GM18861 (cell line): Measurements from ENCODE around the gene LGALS9B.
"Not testable (repeated sequence)": the region's sequence is repeated elsewhere in the genome, so short reads cannot be mapped to it uniquely, and the experiment has no call there.

Experiments
- ATAC-seq: cut with Tn5 transposase; IDR thresholded peaks from one replicate; pipeline ENCODE4 v1.9.1; 2021; ENCODE audit not compliant: unreplicated experiment

Gene LGALS9B

GRCh38 chr17:20417492-20418080 lies 49.8 kb downstream of the LGALS9B start:
- not testable (repeated sequence) for ATAC-seq

GRCh38 chr17:20416381-20416911 lies 50.9 kb downstream of the LGALS9B start:
- not testable (repeated sequence) for ATAC-seq

- not testable (repeated sequence) for ATAC-seq
Observed at GRCh38 chr17:20415479-20415878, 51.9 kb downstream of the LGALS9B start.

GRCh38 chr17:20401306-20402022 lies 65.9 kb downstream of the LGALS9B start:
- not testable (repeated sequence) for ATAC-seq

- ATAC-seq: not testable (repeated sequence)
Observed at GRCh38 chr17:20400559-20401305, 66.6 kb downstream of the LGALS9B start.
